Measurements from ENCODE around the gene MAP7D2. TPM values are rescaled to one million over a fixed set of nuclear protein-coding genes. Genes with fewer than 3 reads are reported as not detected.
"Not testable (repeated sequence)": the region's sequence is repeated elsewhere in the genome, so short reads cannot be mapped to it uniquely, and the experiment has no call there.

MAP7D2 gene
- total RNA-seq, 4 donors from 2014 or later: 0.60 to 1.5 TPM; not detected in 2

DNA sequence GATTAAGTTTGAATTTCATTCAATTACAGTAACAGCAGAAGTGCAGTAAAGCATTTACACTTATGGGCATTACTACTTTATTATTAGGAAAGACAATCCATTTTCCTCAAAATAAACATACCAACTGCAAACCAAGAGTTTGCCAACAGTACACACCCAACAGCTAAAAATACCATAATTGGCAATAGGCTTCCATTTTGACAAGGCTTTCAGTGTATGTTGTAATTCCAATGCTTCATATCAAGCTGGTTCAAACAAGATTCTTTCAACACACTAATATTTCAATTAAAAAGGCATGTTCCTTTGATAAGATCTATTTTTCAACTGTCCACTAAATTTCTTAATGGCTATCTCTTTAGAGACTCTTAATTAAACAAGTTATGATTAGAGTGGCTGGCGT, 12.8 kb upstream of the MAP7D2 start:
- H3K4me3 ChIP-seq: no peak overlapping the region
- 84 to 100% methylated on average over 1 of the region's 1 CpG for WGBS, 2 donors
- no peaks in the 10 kb centered on the region for H3K4me1 ChIP-seq
- no peak overlapping the region for H3K27ac ChIP-seq
- TF ChIP-seq, protein P1, sequence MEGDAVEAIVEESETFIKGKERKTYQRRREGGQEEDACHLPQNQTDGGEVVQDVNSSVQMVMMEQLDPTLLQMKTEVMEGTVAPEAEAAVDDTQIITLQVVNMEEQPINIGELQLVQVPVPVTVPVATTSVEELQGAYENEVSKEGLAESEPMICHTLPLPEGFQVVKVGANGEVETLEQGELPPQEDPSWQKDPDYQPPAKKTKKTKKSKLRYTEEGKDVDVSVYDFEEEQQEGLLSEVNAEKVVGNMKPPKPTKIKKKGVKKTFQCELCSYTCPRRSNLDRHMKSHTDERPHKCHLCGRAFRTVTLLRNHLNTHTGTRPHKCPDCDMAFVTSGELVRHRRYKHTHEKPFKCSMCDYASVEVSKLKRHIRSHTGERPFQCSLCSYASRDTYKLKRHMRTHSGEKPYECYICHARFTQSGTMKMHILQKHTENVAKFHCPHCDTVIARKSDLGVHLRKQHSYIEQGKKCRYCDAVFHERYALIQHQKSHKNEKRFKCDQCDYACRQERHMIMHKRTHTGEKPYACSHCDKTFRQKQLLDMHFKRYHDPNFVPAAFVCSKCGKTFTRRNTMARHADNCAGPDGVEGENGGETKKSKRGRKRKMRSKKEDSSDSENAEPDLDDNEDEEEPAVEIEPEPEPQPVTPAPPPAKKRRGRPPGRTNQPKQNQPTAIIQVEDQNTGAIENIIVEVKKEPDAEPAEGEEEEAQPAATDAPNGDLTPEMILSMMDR (IDR thresholded peaks at IDR 0.05): no peak
- TF ChIP-seq EP300 (IDR thresholded peaks at IDR 0.05) (no peak), POLR2A (IDR thresholded peaks at IDR 0.05) (no peak)
- peaks cover 0 to 17% (median 0%) of the 10 kb centered on the region in 3 donors for H3K36me3 ChIP-seq
- H3K27me3 ChIP-seq: no peaks in the 10 kb centered on the region
- no peaks in the 10 kb centered on the region for H3K9me3 ChIP-seq
- DNase-seq (ENCODE audit: low spot score in 2 of 2): no peak

DNA sequence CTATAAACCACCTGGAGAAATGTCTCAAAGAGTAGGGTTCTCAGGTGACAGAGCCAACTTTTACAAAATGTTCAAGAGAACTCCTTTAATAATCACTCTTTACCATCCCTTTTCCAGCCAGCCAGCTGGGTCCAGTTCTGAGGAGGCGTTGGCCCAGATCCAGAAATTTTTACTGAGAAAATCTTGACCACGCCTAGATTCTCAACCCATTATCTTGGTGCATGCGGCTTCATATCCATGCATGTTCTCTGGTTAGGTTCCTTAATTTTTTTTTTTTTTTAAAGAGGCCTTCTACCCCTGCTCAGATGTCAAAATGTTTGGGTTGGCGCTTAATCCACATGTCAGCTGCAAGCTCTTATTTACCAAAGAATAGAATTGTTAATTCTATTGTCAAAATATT, 12.0 kb upstream of the MAP7D2 start:
- WGBS, 2 donors: 39 to 65% methylated on average over 4 of the region's 4 CpGs
- Histone ChIP-seq H3K9me3 (no peaks in the 10 kb centered on the region), H3K27me3 (no peaks in the 10 kb centered on the region), H3K27ac (no peak overlapping the region), H3K36me3 (peaks cover 0 to 10% (median 0%) of the 10 kb centered on the region in 3 donors), H3K4me3 (no peak overlapping the region), H3K4me1 (no peaks in the 10 kb centered on the region)
- TF ChIP-seq, protein P1 (IDR thresholded peaks at IDR 0.05): no peak
- no peak for TF ChIP-seq POLR2A (IDR thresholded peaks at IDR 0.05)
- no peak for TF ChIP-seq EP300 (IDR thresholded peaks at IDR 0.05)
- no peak for DNase-seq (ENCODE audit: low spot score in 2 of 2)

DNA sequence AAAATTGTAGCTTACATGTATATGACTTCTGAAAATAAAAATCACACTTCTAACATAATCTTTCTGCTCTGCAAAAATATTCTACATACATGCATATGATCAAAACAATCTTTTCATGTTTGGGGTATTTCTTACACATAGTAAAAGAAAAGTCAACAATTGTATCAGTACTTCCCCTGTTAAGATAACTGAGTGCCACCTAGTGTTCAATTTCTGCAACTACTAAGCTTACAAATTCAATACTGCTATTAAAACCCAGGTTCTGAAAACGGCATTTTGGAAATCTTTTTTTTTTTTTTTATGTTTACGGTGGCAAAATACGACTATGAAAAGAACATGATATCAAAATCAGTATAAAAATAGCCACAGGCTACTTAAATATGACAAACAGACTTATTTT, 10.7 kb upstream of the MAP7D2 start:
- not testable (repeated sequence) for H3K9me3 ChIP-seq; DNase-seq (ENCODE audit: low spot score in 2 of 2); H3K4me3 ChIP-seq; H3K27ac ChIP-seq; H3K4me1 ChIP-seq; H3K27me3 ChIP-seq
- H3K36me3 ChIP-seq: peaks cover 0 to 10% (median 0%) of the 10 kb centered on the region in 3 donors
- TF ChIP-seq, protein P1 (IDR thresholded peaks at IDR 0.05): peak in 2 of 5 experiments; percentile 25 to 39
- WGBS, 2 donors: 1 to 10% methylated on average over 3 of the region's 3 CpGs

DNA sequence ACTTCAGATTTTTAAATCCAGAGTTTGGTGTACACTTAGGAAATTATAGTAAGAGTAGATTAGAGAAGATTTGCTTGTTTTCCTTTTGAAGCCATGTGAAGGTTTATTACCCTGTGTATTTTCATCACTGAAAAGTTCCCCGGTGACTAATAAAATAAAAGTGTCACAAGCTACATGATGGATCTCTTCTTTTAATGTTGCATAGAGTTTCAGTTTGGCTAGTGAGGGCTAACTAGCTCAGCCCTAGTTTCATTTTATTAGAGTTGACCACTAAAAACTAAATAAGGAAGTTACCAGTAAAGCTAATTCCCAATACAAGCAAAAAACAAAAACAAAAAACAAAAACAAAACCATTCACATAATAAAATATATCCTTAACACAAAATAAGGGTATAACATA, 10.1 kb upstream of the MAP7D2 start:
- H3K9me3 ChIP-seq; H3K27me3 ChIP-seq; H3K4me3 ChIP-seq; H3K27ac ChIP-seq; DNase-seq (ENCODE audit: low spot score in 2 of 2); H3K36me3 ChIP-seq; H3K4me1 ChIP-seq: not testable (repeated sequence)
- 43 to 53% methylated on average over 1 of the region's 1 CpG for WGBS, 2 donors

DNA sequence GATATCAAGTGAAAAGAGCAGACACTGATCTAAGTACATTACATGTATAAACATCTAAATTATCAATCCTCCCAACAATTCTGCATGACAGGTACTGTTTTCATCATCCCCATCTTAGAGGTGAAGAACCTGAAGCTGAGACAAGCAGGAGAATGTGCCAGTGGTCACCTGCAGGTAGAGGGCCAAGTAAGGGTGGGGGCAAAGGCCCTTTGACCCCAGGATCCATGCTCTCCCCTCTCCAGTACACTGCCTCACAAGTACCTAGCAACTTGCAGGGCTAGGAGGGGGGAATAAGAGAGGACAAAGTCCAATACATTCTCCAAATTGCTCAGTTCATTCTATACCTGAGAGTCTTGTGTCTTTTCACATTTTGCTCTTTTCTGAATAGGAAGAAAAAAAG, 8.3 kb upstream of the MAP7D2 start:
- no peaks in the 10 kb centered on the region for H3K4me1 ChIP-seq
- H3K36me3 ChIP-seq: no peaks in the 10 kb centered on the region
- H3K9me3 ChIP-seq: no peaks in the 10 kb centered on the region
- H3K27ac ChIP-seq: no peak overlapping the region
- TF ChIP-seq, protein P1 (IDR thresholded peaks at IDR 0.05): no peak
- TF ChIP-seq POLR2A (IDR thresholded peaks at IDR 0.05): no peak
- TF ChIP-seq EP300 (IDR thresholded peaks at IDR 0.05): no peak
- no peak overlapping the region for H3K4me3 ChIP-seq
- no peak for DNase-seq (ENCODE audit: low spot score in 2 of 2)
- H3K27me3 ChIP-seq: no peaks in the 10 kb centered on the region

All from tibial nerve (tissue), 4 donors.